Immature natural killer cell (primary cell): ENCODE results near the gene FASN. TPM values are rescaled to one million over a fixed set of nuclear protein-coding genes. Genes with fewer than 3 reads are reported as not detected.

ENCODE experiments used
- DNase-seq, 3 donors: peaks; one replicate each; pipeline ENCODE4 v3.0.0; 2022; ENCODE audit warnings: mixed read lengths in 1 of 3
- H3K27ac Mint-ChIP-seq, 6 donors: one replicate each; pipeline ENCODE4 v1.8.0; 2020; ENCODE audit warnings: mixed read lengths in 6 of 6, mild to moderate bottlenecking in 5 of 6, inconsistent platforms in 4 of 6, moderate library complexity in 3 of 6
- H3K27me3 Mint-ChIP-seq, 3 donors: one replicate each; pipeline ENCODE4 v1.8.0; 2020 to 2021; ENCODE audit warnings: low read depth in 3 of 3, mild to moderate bottlenecking in 3 of 3, mixed read lengths in 3 of 3, moderate library complexity in 3 of 3, inconsistent platforms in 1 of 3
- H3K36me3 Mint-ChIP-seq, 3 donors: one replicate each; pipeline ENCODE4 v1.8.0; 2020; ENCODE audit warnings: mixed read lengths in 3 of 3, inconsistent platforms in 2 of 3, mild to moderate bottlenecking in 2 of 3
- H3K4me1 Mint-ChIP-seq, 2 donors: one replicate each; pipeline ENCODE4 v1.8.0; 2020; ENCODE audit warnings: inconsistent platforms in 2 of 2, mild to moderate bottlenecking in 2 of 2, mixed read lengths in 2 of 2, moderate library complexity in 1 of 2
- H3K4me3 Mint-ChIP-seq, 5 donors: one replicate each; pipeline ENCODE4 v1.8.0; 2020; ENCODE audit warnings: mild to moderate bottlenecking in 5 of 5, mixed read lengths in 5 of 5, inconsistent platforms in 3 of 5, moderate library complexity in 3 of 5
- H3K9me3 Mint-ChIP-seq, 6 donors: one replicate each; pipeline ENCODE4 v1.8.0; 2020; ENCODE audit warnings: mild to moderate bottlenecking in 6 of 6, mixed read lengths in 6 of 6, inconsistent platforms in 4 of 6, moderate library complexity in 3 of 6
- polyA plus RNA-seq, 3 donors: library from polyadenylated mRNA; unstranded; fragments of 300-500 nt; fragmentation: Illumina TruSeq; gene quantifications; one replicate each; pipeline ENCODE4 v1.2.3, GENCODE V29; 2021

The FASN gene
- polyA plus RNA-seq, 3 donors from 2014 or later, result 0.10 to 2.7 (median 0.23) TPM

DNA sequence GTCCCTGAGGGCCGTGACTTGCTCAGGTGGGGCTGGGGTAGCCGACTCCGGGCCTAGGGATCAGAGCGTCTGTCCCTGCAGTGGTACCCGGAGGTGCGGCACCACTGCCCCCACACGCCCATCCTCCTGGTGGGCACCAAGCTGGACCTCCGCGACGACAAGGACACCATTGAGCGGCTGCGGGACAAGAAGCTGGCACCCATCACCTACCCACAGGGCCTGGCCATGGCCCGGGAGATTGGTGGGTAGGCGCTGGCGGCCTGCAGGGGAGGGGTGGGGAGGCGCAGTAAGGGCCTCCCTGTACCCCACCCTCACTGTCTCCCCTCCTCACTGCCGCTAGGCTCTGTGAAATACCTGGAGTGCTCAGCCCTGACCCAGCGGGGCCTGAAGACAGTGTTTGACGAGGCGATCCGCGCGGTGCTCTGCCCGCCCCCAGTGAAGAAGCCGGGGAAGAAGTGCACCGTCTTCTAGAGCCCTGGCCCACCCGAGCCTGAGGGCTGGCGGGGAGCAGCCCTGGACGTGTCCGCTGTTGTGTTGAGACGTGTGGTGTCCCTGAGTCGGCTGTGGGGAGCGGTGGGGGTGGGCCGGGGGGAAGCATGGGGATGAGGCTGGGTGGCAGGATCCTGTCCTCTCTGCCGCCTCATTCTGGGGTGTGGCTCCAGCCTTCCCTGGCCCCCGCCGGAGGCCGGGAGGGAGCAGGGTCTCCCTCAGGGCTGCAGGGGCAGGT is 64.5 kb downstream of the FASN start:
- H3K27me3 Mint-ChIP-seq, result peaks cover 0 to 14% (median 2%) of the 10 kb centered on the region in 3 donors
- H3K27ac Mint-ChIP-seq, result no peak overlapping the region
- no peak overlapping the region for H3K4me3 Mint-ChIP-seq
- peaks cover 15 to 32% of the 10 kb centered on the region in 2 donors for H3K4me1 Mint-ChIP-seq
- no peaks in the 10 kb centered on the region for H3K9me3 Mint-ChIP-seq
- peaks cover 0 to 6% (median 3%) of the 10 kb centered on the region in 3 donors for H3K36me3 Mint-ChIP-seq
- no peak for DNase-seq

DNA sequence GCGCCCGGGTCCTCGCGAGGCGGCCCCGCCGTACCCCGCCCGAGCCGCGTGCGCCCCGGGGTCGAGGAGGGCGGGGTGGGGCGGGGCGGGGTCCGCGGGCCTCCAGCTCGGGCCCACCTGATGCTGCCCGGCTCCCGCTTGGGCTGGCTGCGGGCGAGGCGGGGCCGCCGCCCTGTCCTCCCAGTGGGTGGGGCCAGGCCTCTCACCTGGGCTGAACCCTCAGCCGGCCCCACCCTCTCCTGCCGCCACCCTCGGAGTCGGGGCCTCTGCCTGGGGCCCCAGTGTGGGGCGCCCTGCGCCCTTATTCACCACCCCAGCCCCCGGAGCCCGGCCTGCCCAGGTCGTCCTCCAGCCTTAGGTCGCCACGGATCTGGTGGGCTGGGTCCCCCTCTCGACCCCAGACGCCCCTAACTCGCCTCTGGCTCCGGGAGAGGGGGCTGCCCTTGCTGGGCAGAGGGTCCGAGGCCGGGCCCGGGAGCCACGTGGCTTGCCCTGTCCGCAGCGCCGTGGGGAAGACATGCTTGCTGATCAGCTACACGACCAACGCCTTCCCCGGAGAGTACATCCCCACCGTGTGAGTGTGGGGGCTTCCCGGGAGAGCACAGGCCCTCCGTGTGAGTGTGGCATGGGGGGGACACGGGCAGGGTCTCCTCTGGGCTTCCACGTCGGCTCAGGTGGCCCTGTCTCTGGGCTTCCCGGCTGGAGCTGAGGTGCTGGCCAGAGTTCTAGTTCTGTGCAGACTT is 66.0 kb downstream of the FASN start:
- H3K27ac Mint-ChIP-seq, result no peak overlapping the region
- DNase-seq, result no peak
- H3K9me3 Mint-ChIP-seq, result no peaks in the 10 kb centered on the region
- peaks cover 2 to 3% (median 2%) of the 10 kb centered on the region in 3 donors for H3K27me3 Mint-ChIP-seq
- H3K4me1 Mint-ChIP-seq, result peaks cover 7 to 24% of the 10 kb centered on the region in 2 donors
- peaks cover 0 to 6% (median 3%) of the 10 kb centered on the region in 3 donors for H3K36me3 Mint-ChIP-seq
- peak overlapping the region in 4 of 5 donors; percentile 20 to 36 (median 22) for H3K4me3 Mint-ChIP-seq

GRCh38 chr17:82031303-82031884 is 66.6 kb downstream of the FASN start, which contains the start of gene RAC3:
Gene RAC3 (plus strand): TSS chr17:82031678. CDS start chr17:82031762, 84 bp downstream.
- peaks cover 2 to 3% (median 2%) of the 10 kb centered on the region in 3 donors for H3K27me3 Mint-ChIP-seq
- H3K27ac Mint-ChIP-seq, result no peak within 1 kb of the TSS
- H3K9me3 Mint-ChIP-seq, result no peaks in the 10 kb centered on the region
- H3K4me1 Mint-ChIP-seq, result peaks cover 7 to 22% of the 10 kb centered on the region in 2 donors
- peaks cover 0 to 6% (median 3%) of the 10 kb centered on the region in 3 donors for H3K36me3 Mint-ChIP-seq
- no peak for DNase-seq
- H3K4me3 Mint-ChIP-seq, result peak within 1 kb of the TSS; percentile 76 to 82 (median 81)

GRCh38 chr17:82030470-82031302 is 67.3 kb downstream of the FASN start:
- Mint-ChIP-seq H3K27me3 (peaks cover 2 to 3% (median 2%) of the 10 kb centered on the region in 3 donors), H3K9me3 (no peaks in the 10 kb centered on the region), H3K4me3 (peak overlapping the region; percentile 76 to 82 (median 81)), H3K4me1 (peaks cover 7 to 18% of the 10 kb centered on the region in 2 donors), H3K36me3 (peaks cover 0 to 6% (median 3%) of the 10 kb centered on the region in 3 donors), H3K27ac (no peak overlapping the region)
- DNase-seq, result peak; percentile 76 to 81 (median 78)

DNA sequence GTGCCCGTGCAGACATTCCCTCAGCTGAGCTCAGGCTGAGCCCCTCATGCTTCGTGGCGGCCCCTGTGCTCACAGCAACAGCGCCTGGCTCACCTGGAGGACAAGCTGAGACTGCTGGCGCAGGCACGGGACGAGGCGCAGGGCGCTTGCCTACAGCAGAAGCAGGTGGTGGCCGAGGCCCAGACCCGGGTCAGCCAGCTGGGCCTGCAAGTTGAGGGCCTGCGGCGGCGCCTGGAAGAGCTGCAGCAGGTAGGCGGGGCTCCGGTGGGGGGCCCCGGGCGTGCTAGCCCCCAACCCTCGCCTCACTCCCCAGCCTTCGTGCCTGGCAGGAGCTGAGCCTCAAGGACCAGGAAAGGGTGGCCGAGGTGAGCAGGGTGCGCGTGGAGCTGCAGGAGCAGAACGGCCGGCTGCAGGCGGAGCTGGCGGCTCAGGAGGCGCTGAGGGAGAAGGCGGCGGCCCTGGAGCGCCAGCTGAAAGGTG is 68.0 kb downstream of the FASN start:
- H3K36me3 Mint-ChIP-seq, result peaks cover 0 to 1% (median under 1%) of the 10 kb centered on the region in 3 donors
- H3K27ac Mint-ChIP-seq, result no peak overlapping the region
- H3K9me3 Mint-ChIP-seq, result no peaks in the 10 kb centered on the region
- peaks cover 2 to 3% (median 2%) of the 10 kb centered on the region in 3 donors for H3K27me3 Mint-ChIP-seq
- no peak for DNase-seq
- H3K4me1 Mint-ChIP-seq, result peaks cover 2 to 11% of the 10 kb centered on the region in 2 donors
- H3K4me3 Mint-ChIP-seq, result peak overlapping the region in 2 of 5 donors; percentile 62 to 75

DNA sequence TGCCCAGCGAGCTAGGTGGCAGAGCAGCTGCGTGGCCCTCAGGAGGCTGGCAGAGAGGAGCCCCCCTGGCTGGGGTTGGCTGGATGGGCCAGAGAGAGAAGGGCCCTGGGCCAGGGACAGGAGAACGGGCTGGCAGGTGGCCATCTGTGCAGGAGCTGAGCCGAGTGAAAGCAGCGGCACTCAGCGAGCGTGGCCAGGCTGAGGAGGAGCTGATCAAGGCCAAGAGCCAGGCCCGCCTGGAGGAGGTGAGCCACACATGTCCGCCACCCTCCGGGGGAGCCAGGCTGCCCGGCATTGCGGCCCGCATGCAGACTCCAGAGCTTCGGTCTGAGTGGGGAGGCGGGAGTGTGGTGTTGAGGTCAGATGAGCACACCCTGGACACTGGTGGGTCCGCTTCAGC is 68.6 kb downstream of the FASN start:
- no peaks in the 10 kb centered on the region for H3K9me3 Mint-ChIP-seq
- DNase-seq, result no peak
- H3K27ac Mint-ChIP-seq, result no peak overlapping the region

DNA sequence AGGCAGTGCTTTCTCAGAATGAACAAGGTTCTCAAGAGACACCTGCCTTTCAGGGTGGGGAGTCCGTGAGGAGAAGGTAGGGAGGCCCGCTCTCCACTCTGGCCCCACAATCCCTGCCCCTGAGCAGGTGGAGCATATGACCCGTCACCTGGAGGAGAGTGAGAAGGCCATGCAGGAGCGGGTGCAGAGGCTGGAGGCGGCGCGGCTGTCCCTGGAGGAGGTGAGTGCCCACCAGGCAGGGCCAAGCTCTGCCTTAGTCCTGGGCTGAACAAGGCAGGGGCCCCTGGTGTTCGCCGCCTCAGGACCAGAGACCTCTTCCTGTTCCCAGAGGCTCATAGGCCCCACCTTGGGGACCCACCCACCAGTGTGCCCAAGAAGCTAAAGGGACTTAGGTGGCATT is 69.1 kb downstream of the FASN start:
- H3K4me1 Mint-ChIP-seq, result peaks cover 2 to 11% of the 10 kb centered on the region in 2 donors
- no peaks in the 10 kb centered on the region for H3K36me3 Mint-ChIP-seq
- H3K9me3 Mint-ChIP-seq, result no peaks in the 10 kb centered on the region
- no peak overlapping the region for H3K27ac Mint-ChIP-seq
- DNase-seq, result no peak
- H3K4me3 Mint-ChIP-seq, result peak overlapping the region in 2 of 5 donors; percentile 18 to 52
- peaks cover 2% of the 10 kb centered on the region in 3 donors for H3K27me3 Mint-ChIP-seq

More for the DNA sequence above, 68.6 kb downstream of the FASN start:
- Mint-ChIP-seq H3K27me3 (peaks cover 2% of the 10 kb centered on the region in 3 donors), H3K36me3 (no peaks in the 10 kb centered on the region), H3K4me1 (peaks cover 0 to 9% of the 10 kb centered on the region in 2 donors), H3K4me3 (peak overlapping the region in 3 of 5 donors; percentile 62 to 75 (median 65))

Other genes starting within 250 kb of the FASN start
- 100 to 1,000 TPM; 365 to 534 (median 475) TPM for gene P4HB, start 237.7 kb downstream of the FASN start, polyA plus RNA-seq
- 100 to 1,000 TPM; 100 to 245 (median 133) TPM for gene ARHGDIA, start 226.9 kb downstream of the FASN start, polyA plus RNA-seq
- 10 to 100 TPM; 36.2 to 63.3 (median 40.1) TPM for gene ALYREF, start 206.7 kb downstream of the FASN start, polyA plus RNA-seq
- gene ANAPC11, start 206.5 kb downstream of the FASN start, polyA plus RNA-seq, result 100 to 1,000 TPM; 339 to 578 (median 348) TPM
- not detected for gene NPB, start 196.0 kb downstream of the FASN start, polyA plus RNA-seq
- gene PCYT2, start 186.8 kb downstream of the FASN start, polyA plus RNA-seq, result 10 to 100 TPM; 44.7 to 59.6 (median 49.5) TPM
- 10 to 100 TPM; 27.2 to 54.7 (median 36.2) TPM for gene SIRT7, start 180.1 kb downstream of the FASN start, polyA plus RNA-seq
- gene MAFG, start 170.5 kb downstream of the FASN start, polyA plus RNA-seq, result 1 to 10 TPM; 1.1 to 4.8 (median 1.3) TPM
- gene PYCR1, start 160.9 kb downstream of the FASN start, polyA plus RNA-seq, result 1 to 10 TPM; 1.1 to 3.3 (median 1.9) TPM
- gene MYADML2, start 151.0 kb downstream of the FASN start, polyA plus RNA-seq, result not detected
- not detected for gene NOTUM, start 137.0 kb downstream of the FASN start, polyA plus RNA-seq
- gene ASPSCR1, start 120.6 kb downstream of the FASN start, polyA plus RNA-seq, result 10 to 100 TPM; 21.1 to 32.9 (median 31.3) TPM
- gene CENPX, start 75.4 kb downstream of the FASN start, polyA plus RNA-seq, result 100 to 1,000 TPM in 2 of 3 donors, 10 to 100 TPM in 1; 70.0 to 104 (median 100) TPM
- 1 to 10 TPM; 4.7 to 9.9 (median 5.2) TPM for gene LRRC45, start 74.9 kb downstream of the FASN start, polyA plus RNA-seq
- gene RAC3, start 66.6 kb downstream of the FASN start, polyA plus RNA-seq, result not detected
- 100 to 1,000 TPM; 144 to 242 (median 165) TPM for gene DCXR, start 60.5 kb downstream of the FASN start, polyA plus RNA-seq
- gene RFNG, start 46.4 kb downstream of the FASN start, polyA plus RNA-seq, result 1 to 10 TPM; 2.2 to 3.7 (median 3.2) TPM
- 100 to 1,000 TPM; 174 to 212 (median 183) TPM for gene GPS1, start 46.3 kb downstream of the FASN start, polyA plus RNA-seq
- 10 to 100 TPM; 61.7 to 85.3 (median 82.5) TPM for gene DUS1L, start 32.4 kb downstream of the FASN start, polyA plus RNA-seq
- gene CCDC57, start 114.6 kb upstream of the FASN start, polyA plus RNA-seq, result 10 to 100 TPM; 27.7 to 65.8 (median 28.8) TPM
- 10 to 100 TPM in 1 of 3 donors, 1 to 10 TPM in 2; 5.8 to 12.2 (median 6.8) TPM for gene SLC16A3, start 130.8 kb upstream of the FASN start, polyA plus RNA-seq
- gene CSNK1D, start 175.5 kb upstream of the FASN start, polyA plus RNA-seq, result 100 to 1,000 TPM in 1 of 3 donors, 10 to 100 TPM in 2; 48.9 to 130 (median 55.9) TPM
- gene CD7, start 219.4 kb upstream of the FASN start, polyA plus RNA-seq, result 100 to 1,000 TPM; 278 to 589 (median 370) TPM
- gene SECTM1, start 235.5 kb upstream of the FASN start, polyA plus RNA-seq, result 1 to 10 TPM in 2 of 3 donors, not detected in 1; 2.7 to 3.6 TPM